ENCODE data around the gene PTPRCAP.

GRCh38 chr11:67465189-67465510, 27.7 kb upstream of the PTPRCAP start:
- TF ChIP-seq POLR2A (IDR thresholded peaks at IDR 0.05), result no peak
- TF ChIP-seq, protein P1, sequence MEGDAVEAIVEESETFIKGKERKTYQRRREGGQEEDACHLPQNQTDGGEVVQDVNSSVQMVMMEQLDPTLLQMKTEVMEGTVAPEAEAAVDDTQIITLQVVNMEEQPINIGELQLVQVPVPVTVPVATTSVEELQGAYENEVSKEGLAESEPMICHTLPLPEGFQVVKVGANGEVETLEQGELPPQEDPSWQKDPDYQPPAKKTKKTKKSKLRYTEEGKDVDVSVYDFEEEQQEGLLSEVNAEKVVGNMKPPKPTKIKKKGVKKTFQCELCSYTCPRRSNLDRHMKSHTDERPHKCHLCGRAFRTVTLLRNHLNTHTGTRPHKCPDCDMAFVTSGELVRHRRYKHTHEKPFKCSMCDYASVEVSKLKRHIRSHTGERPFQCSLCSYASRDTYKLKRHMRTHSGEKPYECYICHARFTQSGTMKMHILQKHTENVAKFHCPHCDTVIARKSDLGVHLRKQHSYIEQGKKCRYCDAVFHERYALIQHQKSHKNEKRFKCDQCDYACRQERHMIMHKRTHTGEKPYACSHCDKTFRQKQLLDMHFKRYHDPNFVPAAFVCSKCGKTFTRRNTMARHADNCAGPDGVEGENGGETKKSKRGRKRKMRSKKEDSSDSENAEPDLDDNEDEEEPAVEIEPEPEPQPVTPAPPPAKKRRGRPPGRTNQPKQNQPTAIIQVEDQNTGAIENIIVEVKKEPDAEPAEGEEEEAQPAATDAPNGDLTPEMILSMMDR (IDR thresholded peaks at IDR 0.05), result no peak
